B cell (primary cell): ENCODE results near the gene ULK1. TPM values are rescaled to one million over a fixed set of nuclear protein-coding genes. Genes with fewer than 3 reads are reported as not detected.

ENCODE experiments used
- ATAC-seq: fragments of 200-7000 bp; cut with Tn5 transposase; one replicate; pipeline ENCODE4 v1.10.0; 2021; ENCODE audit warnings: low read depth, mild to moderate bottlenecking, moderate number of reproducible peaks, moderate library complexity
- CTCF ChIA-PET: fragments of 350-600 bp; sonication (Branson Sonifier 250); formaldehyde crosslinking; loops from one replicate; lab custom pipeline; 2021; ENCODE audit warnings: antibody characterized with exemption, inconsistent platforms; lab: Charles Lee
- POLR2A ChIA-PET: fragments of 350-600 bp; sonication (Branson Sonifier 250); formaldehyde crosslinking; loops from one replicate; lab custom pipeline; 2021; ENCODE audit warnings: antibody characterized with exemption; lab: Charles Lee
- DNase-seq: peaks from one replicate; pipeline ENCODE4 v3.0.0; 2013
- H2AFZ ChIP-seq: 2 replicates; pipeline ENCODE4 v1.6.1; 2012; ENCODE audit warnings: mild to moderate bottlenecking, low read depth, low read length; ENCODE audit not compliant: insufficient read depth, poor library complexity, severe bottlenecking
- H3K27ac ChIP-seq, 2 donors: 1 replicate in 1 of 2; 2 replicates in 1 of 2; pipeline ENCODE4 v1.5.1; 2012 to 2013; ENCODE audit warnings: low read length in 2 of 2, mild to moderate bottlenecking in 2 of 2, moderate library complexity in 1 of 2
- H3K27me3 ChIP-seq, 4 experiments: fragments of 200-600 bp in 1 of 4; sonication (generic) in 1 of 4; replicated peaks in 1 of 4; 1 replicate in 2 of 4; 2 replicates in 2 of 4; pipeline versions ENCODE4 v1.6.1 to v1.7.0; 2013 to 2016; ENCODE audit warnings: low read length in 3 of 4, mild to moderate bottlenecking in 2 of 4, mixed read lengths in 1 of 4, moderate library complexity in 1 of 4; ENCODE audit not compliant: insufficient read depth in 4 of 4, control insufficient read depth in 3 of 4; ENCODE audit errors: control extremely low read depth in 1 of 4
- H3K36me3 ChIP-seq, 2 experiments: replicated peaks in 1 of 2; 1 replicate in 1 of 2; 2 replicates in 1 of 2; pipeline versions ENCODE4 v1.6.1 to v1.7.1; 2013; ENCODE audit warnings: low read length in 1 of 2; ENCODE audit not compliant: insufficient read depth in 2 of 2, control insufficient read depth in 1 of 2; ENCODE audit errors: control extremely low read depth in 1 of 2, extremely low read depth in 1 of 2
- H3K4me1 ChIP-seq, 2 donors: fragments of 200-600 bp in 1 of 2; sonication (generic) in 1 of 2; 1 replicate in 1 of 2; 2 replicates in 1 of 2; pipeline versions ENCODE4 v1.5.1 to v1.6.1; 2013 to 2017; ENCODE audit warnings: low read length in 2 of 2; ENCODE audit not compliant: control insufficient read depth in 2 of 2, insufficient read depth in 2 of 2
- H3K4me2 ChIP-seq: replicated peaks from 2 replicates; pipeline ENCODE3; 2012; ENCODE audit warnings: mild to moderate bottlenecking, low read depth, low read length; ENCODE audit not compliant: poor library complexity, severe bottlenecking
- H3K4me3 ChIP-seq, 5 experiments: fragments of 200-600 bp in 1 of 5; sonication (generic) in 1 of 5; 1 replicate in 3 of 5; 2 replicates in 2 of 5; pipeline versions ENCODE4 v1.5.1 to v1.7.0; 2011 to 2016; ENCODE audit warnings: low read length in 4 of 5, mild to moderate bottlenecking in 4 of 5, low read depth in 2 of 5, control low read depth in 1 of 5, moderate library complexity in 1 of 5; ENCODE audit not compliant: insufficient read depth in 1 of 5; ENCODE audit errors: control extremely low read depth in 1 of 5, extremely low read depth in 1 of 5
- H3K79me2 ChIP-seq: fragments of 200-600 bp; sonication (generic); one replicate; pipeline ENCODE4 v1.6.0; 2016; ENCODE audit warnings: low read length; ENCODE audit not compliant: control insufficient read depth, insufficient read depth
- H3K9ac ChIP-seq: fragments of 200-600 bp; sonication (generic); 2 replicates; pipeline ENCODE4 v1.6.1; 2017; ENCODE audit warnings: mild to moderate bottlenecking, low read length, moderate library complexity
- H3K9me3 ChIP-seq, 3 donors: one replicate each; pipeline versions ENCODE4 v1.6.1 to v1.7.1; 2013; ENCODE audit warnings: low read length in 2 of 3; ENCODE audit not compliant: control insufficient read depth in 2 of 3, insufficient read depth in 1 of 3; ENCODE audit errors: control extremely low read depth in 1 of 3
- H4K20me1 ChIP-seq: 2 replicates; pipeline ENCODE4 v1.6.0; 2012; ENCODE audit warnings: mild to moderate bottlenecking, low read length; ENCODE audit not compliant: insufficient read depth, control insufficient read depth, poor library complexity, severe bottlenecking
- H3K27ac Mint-ChIP-seq: one replicate; pipeline ENCODE4 v1.8.0; 2021; ENCODE audit warnings: mixed read lengths
- H3K27me3 Mint-ChIP-seq: one replicate; pipeline ENCODE4 v1.8.0; 2021; ENCODE audit warnings: mixed read lengths
- H3K4me1 Mint-ChIP-seq: one replicate; pipeline ENCODE4 v1.8.0; 2021; ENCODE audit warnings: mixed read lengths
- H3K4me3 Mint-ChIP-seq: one replicate; pipeline ENCODE4 v1.8.0; 2021; ENCODE audit warnings: mixed read lengths
- H3K9me3 Mint-ChIP-seq: one replicate; pipeline ENCODE4 v1.8.0; 2022; ENCODE audit warnings: mixed read lengths; ENCODE audit not compliant: insufficient read depth
- CTCF ChIP-seq: fragments of 200-600 bp; IDR thresholded peaks from one replicate; pipeline ENCODE4 v1.8.0; 2022; ENCODE audit warnings: antibody characterized with exemption, mild to moderate bottlenecking
- EZH2 ChIP-seq: IDR thresholded peaks from 2 replicates; pipeline ENCODE4 v1.6.1; 2012; ENCODE audit warnings: borderline replicate concordance, low read depth, mild to moderate bottlenecking, moderate library complexity, low read length; ENCODE audit not compliant: insufficient read depth, poor library complexity, severe bottlenecking
- WGBS: methylation state at CpG from one replicate; pipeline ENCODE4 v1.1.5; 2013; ENCODE audit warnings: missing lambda C conversion rate; ENCODE audit not compliant: insufficient coverage; 5-methylcytosine and 5-hydroxymethylcytosine counted together
- intact Hi-C: fragments of 100-400 bp; cut with micrococcal nuclease; formaldehyde crosslinking; loops from one replicate; pipeline ENCODE4 v1.10.0; 2022
- polyA plus RNA-seq: library from polyadenylated mRNA; depleted of rRNA; stranded (reverse); fragments of >200 nt; gene quantifications from 2 replicates; pipeline ENCODE4 v1.2.3, GENCODE V29; 2012
- total RNA-seq, 2 donors: library from RNA; stranded (reverse); fragments of 120-200 nt in 1 of 2; gene quantifications; 1 replicate in 1 of 2; 2 replicates in 1 of 2; pipeline versions ENCODE4 v1.2.3 to v1.2.4, GENCODE V29; 2013 to 2022

ULK1 gene
- total and polyA plus RNA-seq, 2 donors (not counting 1 experiment from before 2014, with no cell fraction given), result 38.9 to 59.5 TPM

- peak overlapping the region; percentile 99 for H3K4me2 ChIP-seq
- ATAC-seq (peak; percentile 3), DNase-seq (peak; percentile 62)
- WGBS, result under 1% methylated on average over 80 of the region's 87 CpGs
- peak overlapping the region; percentile 33 to 94 (median 86) for H3K4me3 ChIP-seq
- peak overlapping the region; percentile 95 for H3K4me3 Mint-ChIP-seq
- intact Hi-C loops, result loop anchor here (1.0 to 10.0 kb wide), 6 partner anchors 19 to 1055 kb away; partner anchors contain the start of genes EP400, MMP17, RAN and ULK1
- TF ChIP-seq CTCF (no peak), EZH2 (no peak)
- no peaks in the 10 kb centered on the region for H3K27me3 ChIP-seq
- peak overlapping the region; percentile 97 for H2AFZ ChIP-seq
- H3K27ac Mint-ChIP-seq, result peak overlapping the region; percentile 98
- peaks cover 0 to 13% (median 0%) of the 10 kb centered on the region in 3 donors for H3K9me3 ChIP-seq
- no peaks in the 10 kb centered on the region for H4K20me1 ChIP-seq
- H3K9me3 Mint-ChIP-seq, result no peaks in the 10 kb centered on the region
- H3K27ac ChIP-seq, result peak overlapping the region; percentile 55 to 85
- peak overlapping the region; percentile 90 for H3K9ac ChIP-seq
- H3K27me3 Mint-ChIP-seq, result no peaks in the 10 kb centered on the region
- H3K4me1 ChIP-seq, result peaks cover 20 to 35% of the 10 kb centered on the region in 2 donors
- ChIA-PET CTCF (interaction anchor here (0.7 to 0.9 kb wide), 3 partner anchors 28 to 94 kb away, joined by 3 to 4 read pairs (median 3); no protein-coding TSS in a partner anchor), POLR2A (interaction anchor here (0.8 to 1.8 kb wide), 4 partner anchors 17 to 101 kb away, joined by 3 to 7 read pairs (median 4); partner anchors contain the start of genes EP400 and MMP17)
- peaks cover 9% of the 10 kb centered on the region for H3K79me2 ChIP-seq
- peaks cover 0 to 29% of the 10 kb centered on the region in 2 experiments for H3K36me3 ChIP-seq
- H3K4me1 Mint-ChIP-seq, result peaks cover 26% of the 10 kb centered on the region
Measured at GRCh38 chr12:131929581-131930456, 35.4 kb downstream of the ULK1 start.
